CD4-positive, alpha-beta T cell treated with Interleukin-10 for 1 hour (primary cell): ENCODE results near the gene MFSD12.
A peak's percentile ranks its signal among the peaks of the same experiment; 100 is the strongest.
"Not testable (repeated sequence)": the region's sequence is repeated elsewhere in the genome, so short reads cannot be mapped to it uniquely, and the experiment has no call there.

ENCODE experiments used
- DNase-seq: peaks from one replicate; pipeline ENCODE4 v3.0.0-alpha.2; 2020

Gene MFSD12

DNA sequence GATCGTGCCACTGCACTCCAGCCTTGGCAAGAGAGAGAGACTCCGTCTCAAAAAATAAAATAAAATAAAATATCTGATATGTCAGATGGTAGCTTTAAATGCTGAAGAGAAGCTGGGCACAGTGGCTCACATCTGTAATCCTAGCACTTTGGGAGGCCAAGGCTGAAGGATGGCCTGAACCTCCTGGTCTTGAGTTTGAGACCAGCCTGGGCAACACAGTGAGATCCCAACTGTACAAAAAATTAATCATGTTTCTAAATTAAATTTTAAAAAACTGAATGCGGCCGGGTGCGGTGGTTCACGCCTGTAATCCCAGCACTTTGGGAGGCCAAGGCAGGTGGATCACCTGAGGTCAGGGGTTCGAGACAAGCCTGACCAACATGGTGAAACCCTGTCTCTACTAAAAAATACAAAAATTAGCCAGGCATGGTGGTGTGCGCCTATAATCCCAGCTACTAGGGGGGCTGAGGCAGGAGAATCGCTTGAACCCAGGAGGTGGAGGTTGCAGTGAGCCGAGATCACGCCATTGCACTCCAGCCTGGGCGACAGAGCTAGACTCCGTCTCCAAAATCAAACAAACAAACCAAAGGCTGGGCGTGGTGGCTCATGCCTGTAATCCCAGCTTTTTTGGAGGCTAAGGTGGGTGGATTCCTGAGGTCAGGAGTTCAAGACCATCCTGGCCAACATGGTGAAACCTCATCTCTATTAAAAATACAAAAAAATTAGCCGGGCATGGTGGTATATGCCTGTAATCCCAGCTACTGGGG lies 26.8 kb upstream of the MFSD12 start:
- not testable (repeated sequence) for DNase-seq

DNA sequence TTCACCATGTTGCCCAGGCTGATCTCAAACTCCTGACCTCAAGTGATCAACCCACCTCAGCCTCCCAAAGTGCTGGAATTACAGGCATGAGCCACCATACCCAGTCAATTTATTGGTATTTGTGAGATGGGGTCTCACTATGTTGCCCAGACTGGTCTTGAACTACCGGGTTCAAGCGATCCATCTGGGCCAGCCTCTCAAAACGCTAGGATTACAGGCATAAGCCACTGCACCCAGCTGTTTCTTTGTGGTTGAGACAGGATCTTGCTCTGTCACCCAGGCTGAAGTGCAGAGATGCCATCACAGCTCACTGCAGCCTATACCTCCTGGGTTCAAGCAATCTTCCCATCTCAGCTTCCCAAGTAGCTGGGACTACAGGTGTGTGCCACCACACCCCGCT lies 24.4 kb upstream of the MFSD12 start:
- DNase-seq, result not testable (repeated sequence)

DNA sequence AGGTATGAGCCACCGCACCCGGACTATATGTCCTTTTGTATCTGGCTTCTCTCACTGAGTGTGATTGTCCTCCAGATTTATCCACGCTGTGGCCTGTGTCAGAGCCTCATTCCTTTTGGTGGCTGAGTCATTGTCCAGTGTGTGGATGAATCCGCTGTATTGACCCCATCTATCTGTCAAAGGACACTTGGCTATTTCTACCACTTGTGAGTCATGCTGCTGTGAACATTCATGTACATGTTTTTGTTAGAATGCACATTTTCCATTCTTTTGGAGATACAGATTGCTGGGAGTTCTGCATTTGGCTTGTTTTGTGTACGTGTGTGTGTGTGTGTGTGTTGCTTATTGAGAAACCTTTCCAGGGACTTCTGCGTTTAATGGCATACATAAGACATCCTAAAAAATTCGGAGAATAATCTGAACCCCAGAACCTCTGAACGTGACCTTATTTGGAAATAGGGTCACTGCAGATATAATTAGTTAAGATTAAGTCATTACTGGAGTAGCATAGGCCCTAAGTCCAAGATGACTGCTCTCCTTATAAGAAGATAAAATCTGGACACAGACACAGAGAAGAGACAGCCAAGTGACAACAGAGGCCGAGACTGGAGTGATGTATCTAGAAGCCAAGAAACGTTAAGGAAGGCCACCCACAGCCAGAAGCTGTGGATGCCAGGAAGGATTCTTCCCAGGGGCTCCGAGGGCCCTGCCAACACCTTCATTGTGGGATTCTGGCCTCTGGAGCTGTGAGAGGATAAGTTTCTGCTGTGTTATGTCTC lies 23.0 kb upstream of the MFSD12 start:
- DNase-seq, result no peak

DNA sequence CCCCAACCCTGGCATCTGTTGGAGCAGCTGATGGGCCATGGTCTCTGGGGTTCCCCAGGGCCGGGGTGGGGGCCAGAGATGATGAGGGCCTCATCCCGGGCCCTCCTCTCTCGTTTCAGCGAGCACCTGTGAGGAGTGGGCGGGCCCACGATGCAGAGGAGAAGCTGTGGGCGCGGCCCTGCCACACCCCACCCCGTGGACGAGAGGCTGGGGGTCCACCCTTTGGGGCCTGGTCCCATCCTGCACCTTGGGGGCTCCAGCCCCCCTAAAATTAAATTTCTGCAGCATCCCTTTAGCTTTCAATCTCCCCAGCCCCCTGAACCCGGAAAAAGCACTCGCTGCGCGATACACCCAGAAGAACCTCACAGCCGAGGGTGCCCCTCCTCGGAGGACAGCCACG lies 21.0 kb upstream of the MFSD12 start:
- no peak for DNase-seq

DNA sequence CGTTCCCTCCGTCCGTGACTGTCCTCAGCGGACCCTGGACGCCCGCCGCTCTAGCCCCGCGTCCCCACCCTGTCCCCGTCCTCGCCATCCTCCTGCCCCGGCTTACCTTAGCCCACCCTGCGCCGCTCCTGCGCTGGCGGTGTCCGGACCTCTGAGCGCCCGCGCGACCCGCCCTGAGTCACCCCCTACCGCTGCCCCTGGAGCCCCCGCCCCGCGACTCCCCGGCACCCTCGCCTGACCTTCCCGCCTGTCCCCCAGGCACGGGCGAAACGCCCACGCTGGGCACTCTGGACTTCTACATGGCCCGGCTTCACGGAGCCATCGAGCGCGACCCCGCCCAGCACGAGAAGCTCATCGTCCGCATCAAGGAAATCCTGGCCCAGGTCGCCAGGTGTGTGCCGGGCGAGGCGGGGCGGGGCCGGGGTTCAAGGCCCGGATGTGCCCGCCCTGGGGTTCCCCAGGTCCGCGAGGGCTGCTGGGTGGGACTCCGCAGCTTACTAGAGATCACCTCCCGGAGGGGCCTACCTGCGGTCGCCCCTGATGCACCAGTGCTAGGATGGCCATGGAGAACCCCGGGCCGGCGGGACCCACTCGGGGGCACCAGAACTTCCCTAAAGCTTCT lies 20.4 kb upstream of the MFSD12 start:
- DNase-seq, result no peak

DNA sequence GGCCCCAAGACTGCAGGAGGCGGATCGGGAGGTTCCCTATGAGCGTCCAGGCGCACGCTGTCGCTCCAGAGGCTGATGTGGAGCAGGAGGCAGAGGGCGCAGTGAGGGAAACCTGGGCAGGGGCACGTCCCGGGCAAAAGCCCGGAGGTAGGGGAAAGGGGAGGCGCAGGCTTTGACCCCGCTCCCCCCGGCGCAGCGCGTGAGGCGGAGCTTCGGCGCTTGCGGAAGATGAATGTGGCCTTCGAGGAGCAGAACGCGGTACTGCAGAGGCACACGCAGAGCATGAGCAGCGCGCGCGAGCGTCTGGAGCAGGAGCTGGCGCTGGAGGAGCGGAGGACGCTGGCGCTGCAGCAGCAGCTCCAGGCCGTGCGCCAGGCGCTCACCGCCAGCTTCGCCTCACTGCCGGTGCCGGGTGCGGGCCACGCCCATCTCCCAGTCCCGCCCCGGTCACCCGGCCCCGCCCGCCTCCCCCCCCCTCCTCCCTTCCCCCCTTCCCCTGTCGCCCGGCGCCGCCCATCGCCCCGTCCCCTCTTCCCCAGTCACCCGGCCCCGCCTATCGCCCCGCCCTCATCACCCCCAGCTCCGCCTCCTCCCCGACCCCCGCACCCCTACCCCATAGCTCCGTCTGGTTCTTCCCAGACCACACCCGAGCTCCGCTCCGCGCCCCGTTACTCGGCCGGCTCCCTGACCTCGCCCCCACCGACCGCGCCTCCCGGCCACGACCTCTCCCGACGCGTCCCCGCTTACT lies 19.5 kb upstream of the MFSD12 start:
- no peak for DNase-seq

DNA sequence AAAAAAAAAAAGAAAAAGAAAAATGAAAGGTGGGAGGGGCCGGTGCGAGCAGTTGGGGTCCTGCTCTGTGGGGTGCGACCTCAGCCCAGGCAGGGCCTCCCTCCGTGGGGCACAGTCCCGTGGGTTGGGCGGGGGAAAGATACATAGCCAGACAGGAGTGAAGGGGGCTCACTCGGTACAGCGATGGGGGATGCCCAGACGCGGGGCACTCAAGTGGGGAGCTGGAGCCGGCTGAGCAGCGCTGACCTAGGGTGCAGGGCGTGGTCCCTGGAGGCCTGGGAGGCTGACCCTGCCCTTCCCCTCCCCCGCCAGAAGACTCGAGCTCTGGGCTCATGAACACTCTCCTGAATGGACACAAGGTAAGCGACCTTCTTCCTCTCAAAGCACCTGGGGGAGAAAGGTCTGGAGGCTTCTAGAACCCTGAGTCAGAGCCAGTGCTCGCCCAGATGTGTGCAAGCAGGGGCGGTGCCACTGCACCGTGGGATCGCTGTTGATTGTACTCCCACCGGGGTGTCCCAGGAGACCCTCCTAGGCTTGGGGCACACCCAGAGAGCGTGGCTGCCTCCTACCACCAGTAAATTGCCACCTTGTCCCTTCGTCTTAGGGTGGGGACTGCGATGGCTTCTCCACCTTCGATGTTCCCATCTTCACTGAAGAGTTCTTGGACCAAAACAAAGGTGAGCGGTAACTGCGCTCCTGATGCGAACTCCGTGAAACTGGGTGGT lies 18.7 kb upstream of the MFSD12 start:
- no peak for DNase-seq

DNA sequence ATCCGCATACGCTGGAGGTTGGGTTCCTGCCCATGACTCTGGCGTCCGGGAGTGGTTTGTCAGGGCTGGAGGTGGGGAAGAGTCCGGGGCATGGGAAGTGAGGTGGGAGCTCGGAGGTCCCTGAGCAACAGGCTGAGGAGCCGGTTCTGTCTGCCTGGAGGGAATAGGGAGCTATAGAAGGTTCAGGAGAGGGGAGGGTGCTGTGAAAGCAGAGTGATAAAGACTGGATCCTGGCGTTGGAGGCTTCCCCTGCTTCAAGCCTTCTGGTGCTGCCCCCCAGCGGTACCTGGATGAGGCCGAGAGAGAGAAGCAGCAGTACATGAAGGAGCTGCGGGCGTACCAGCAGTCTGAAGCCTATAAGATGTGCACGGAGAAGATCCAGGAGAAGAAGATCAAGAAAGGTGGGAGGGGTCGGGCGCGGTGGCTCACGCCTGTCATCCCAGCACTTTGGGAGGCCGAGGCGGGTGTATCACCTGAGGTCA lies 17.9 kb upstream of the MFSD12 start:
- peak; percentile 31 for DNase-seq

DNA sequence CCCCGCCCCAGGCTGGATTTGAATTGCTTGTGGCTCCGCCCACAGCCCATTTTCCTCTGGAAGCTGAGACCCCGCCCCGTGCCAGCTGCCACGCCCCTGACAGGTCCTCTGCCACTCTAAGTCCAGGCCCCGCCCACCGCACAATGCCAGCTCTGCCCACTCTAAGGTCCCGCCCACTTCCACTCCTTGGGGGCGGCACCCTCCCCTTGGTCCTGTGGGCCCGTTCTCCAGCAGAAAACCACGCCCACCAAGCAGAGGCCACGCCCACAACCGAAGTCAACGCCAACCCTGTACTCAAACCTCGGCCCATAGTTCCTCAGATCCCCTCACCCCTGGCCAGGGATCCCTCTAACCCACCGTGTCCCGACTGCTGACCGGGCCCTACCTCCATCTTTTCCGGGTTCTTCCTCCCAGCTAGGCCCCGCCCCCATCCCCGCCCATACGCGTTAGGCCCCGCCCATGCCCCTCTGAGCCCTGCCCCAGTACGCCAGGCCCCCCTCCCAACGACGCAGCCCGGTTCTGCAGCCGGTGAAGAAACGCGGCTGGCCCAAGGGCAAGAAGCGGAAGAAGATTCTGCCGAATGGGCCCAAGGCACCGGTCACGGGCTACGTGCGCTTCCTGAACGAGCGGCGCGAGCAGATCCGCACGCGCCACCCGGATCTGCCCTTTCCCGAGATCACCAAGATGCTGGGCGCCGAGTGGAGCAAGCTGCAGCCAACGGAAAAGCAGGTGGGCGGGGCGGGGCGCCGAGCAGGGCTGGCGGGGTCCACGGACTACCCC lies 16.7 kb upstream of the MFSD12 start:
- DNase-seq, result peak; percentile 88

DNA sequence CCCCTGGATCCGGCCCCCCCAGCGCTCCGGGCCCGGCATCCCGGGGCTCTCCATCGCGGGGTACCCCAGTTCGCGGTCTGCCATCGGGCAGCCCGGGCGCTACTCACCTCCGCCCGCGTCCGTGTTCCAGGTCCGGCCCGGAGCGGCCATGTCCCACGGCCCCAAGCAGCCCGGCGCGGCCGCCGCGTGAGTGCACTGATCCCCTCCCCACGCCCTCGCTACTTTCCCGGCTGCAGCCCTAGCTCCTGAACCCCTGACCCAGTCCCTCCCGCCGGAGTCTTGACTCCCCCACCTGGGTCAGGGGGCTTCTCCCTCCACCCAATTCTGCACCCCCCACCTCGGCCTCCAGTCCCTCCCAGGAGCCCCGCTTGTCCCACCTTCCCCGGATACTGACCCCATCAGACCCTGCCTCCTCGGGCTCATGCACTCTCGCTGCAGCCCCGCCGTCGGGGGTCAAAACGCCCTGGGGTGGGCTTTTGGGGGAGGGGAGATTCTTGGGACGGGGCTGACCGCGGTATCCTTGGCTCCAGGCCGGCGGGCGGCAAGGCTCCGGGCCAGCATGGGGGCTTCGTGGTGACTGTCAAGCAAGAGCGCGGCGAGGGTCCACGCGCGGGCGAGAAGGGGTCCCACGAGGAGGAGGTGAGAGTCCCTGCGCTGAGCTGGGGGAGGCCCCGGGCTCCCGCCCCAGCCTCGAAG lies 15.9 kb upstream of the MFSD12 start:
- no peak for DNase-seq

DNA sequence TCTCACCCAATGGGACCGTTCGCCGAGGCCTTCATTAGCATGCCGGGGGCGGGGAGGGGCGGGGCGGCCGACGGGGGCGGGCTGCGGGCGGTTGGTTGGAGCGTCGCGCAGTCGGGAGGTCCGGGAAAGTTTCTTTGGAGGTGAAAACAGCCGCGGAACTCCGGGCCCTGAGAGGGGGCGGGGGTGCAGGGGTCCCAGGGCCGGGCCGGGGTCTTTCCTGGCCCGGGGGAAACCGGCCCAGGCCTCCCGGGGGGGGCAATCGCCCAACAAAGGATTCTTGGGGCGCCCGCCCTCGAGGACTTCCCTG lies 15.4 kb upstream of the MFSD12 start, which contains the start of gene HMG20B:
Gene HMG20B, plus strand, starts transcription at position 90 of the 307 bp plus-strand sequence. CDS start 366 bp downstream, outside the sequence.
- DNase-seq, result no peak

DNA sequence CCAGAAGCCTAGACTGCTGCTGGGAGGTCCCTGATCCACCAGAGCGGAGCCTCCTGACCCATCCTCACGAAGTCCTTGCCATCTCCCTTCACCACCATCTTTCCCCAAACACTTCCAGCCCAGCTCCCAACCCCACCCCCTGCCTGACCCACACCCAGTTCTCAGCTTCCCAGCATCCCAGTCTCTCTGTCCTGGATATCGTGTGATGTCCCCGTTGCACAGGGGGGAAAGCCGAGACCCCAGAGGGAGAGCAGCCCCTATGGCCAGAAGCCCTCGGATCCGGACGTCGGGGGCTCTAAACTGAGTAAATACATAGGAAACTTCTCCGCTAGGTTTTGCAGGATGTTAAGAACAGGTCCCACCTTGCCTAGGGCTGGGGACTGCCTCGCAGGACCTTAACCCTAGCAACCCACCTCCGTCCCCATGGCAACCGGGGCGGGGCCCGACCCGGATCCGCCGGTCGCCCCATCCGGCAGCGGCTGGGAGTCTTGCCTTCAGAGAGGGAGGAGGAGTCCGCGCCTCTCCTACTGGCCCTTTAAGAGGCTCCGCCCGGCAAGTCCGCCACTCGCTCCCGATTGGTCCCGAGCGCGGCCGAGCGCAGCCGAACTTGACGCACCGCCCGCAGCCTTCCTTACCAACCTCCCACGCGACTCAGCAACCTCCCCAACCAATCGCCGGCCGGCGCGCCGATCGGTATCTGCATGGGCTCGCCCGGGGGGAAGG lies 14.9 kb upstream of the MFSD12 start:
- DNase-seq, result peak; percentile 99

DNA sequence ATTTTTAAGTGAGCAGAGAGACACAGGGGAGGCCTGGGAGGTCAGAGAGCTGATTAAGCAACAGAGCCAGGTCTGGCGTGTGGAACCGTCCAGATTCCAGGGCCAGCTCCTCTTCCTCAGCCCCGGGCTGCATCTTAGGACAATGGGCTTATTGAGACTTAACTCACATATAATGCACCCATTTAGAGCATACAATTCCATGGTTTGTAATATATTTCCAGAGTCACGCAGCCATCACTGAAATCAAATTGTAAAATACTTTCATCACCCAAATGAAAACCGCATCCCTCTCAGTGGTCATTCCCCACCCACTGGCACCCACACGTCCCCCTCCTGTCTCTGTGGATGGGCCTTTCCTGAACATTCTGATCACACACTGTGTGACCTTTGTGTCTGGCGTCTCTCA lies 13.2 kb upstream of the MFSD12 start:
- DNase-seq, result no peak

DNA sequence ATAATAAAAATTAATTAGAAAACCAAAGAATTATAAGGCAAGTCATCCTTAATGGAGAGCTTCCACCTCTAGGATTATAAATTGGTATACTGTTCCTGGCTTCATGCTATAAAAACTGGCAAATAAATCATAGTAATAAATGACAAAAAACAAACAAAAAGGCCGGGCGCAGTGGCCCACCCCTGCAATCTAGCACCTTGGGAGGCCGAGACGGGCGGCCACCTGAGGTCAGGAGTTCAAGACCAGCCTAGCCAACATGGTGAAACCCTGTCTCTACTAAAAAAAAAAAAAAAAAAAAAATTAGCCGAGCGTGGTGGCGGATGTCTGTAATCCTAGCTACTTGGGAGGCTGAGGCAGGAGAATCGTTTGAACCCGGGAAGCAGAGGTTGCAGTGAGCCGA lies 12.7 kb upstream of the MFSD12 start:
- not testable (repeated sequence) for DNase-seq

DNA sequence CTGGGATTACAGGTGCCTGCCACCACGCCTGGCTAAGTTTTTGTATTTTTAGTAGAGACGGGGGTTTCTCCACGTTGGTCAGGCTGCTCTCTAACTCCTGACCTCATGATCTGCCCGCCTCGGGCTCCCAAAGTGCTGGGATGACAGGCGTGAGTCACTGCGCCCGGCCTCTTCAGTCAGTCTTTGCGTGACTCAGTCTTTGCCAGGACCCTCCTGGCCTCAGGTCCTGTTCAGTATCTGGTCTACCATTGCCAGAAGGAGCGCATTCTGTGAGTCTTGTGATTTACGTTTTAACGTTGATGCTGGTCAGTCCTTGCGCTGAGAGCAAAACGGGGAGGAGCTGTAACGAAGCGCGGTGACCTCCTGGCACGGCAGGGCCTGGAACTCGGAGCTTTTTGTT lies 7.8 kb upstream of the MFSD12 start:
- DNase-seq, result no peak

DNA sequence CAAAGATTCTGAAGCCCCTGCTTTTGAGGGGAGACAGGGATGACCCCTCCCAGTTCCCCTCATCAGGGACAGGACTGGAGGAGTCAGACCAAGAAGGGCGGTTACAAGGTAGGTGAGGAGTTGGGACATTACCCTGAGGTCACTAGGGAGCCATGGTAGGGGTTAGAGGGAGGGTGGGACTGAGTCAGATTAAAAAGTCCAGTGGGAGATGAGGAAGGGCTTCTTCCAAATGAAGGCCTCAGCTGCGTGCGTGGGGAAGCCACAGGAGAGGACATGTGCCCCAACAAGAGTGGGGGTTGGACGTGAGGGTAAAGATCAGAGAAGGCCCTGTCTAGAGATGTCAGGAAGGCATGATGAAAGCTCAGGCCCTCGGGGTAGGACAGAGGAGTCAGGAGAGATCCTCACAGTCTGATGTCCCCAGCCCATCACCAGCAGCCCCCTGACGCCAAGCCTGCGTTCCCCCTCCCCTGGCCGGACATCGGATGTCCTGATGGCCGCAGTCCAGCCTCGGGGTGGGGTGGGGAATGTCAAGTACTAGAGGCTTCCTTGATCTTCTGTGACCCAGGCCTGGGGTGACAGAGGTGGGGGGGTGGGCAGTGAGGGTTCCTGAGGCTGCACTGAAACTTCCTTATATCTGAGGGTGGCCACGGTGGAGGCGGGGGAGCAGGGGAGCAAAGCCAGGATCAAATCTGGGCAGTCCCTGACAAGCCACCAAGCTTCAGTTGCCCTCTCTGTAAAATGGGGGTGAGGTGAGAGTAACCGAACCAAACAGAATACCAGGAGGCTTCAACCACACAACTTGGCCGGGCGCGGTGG lies 6.5 kb upstream of the MFSD12 start:
- DNase-seq, result no peak

DNA sequence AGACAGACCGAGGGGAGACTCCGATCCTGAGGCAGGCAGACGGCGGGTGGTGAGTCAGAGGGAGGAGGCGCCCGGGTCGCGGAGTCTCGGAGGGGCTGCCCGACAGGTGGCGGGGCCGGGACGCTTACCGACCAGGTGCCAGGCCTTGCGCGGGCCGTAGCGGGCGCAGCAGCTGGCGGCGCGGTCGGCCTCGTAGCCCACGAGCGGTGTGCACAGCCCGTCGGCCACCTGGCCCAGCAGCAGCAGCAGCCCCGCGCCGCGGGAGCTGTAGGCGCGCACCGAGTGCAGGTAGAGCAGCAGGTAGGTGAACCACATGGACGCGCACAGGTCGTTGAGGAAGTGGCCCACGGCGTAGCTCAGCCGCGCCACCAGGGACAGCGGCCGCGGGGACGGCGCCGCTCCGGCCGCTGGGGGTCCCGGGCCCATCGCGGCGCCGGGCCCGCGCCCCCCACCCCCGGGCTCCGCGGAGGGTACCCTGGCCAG lies 367 bp downstream of the MFSD12 start:
- DNase-seq, result peak; percentile 55

DNA sequence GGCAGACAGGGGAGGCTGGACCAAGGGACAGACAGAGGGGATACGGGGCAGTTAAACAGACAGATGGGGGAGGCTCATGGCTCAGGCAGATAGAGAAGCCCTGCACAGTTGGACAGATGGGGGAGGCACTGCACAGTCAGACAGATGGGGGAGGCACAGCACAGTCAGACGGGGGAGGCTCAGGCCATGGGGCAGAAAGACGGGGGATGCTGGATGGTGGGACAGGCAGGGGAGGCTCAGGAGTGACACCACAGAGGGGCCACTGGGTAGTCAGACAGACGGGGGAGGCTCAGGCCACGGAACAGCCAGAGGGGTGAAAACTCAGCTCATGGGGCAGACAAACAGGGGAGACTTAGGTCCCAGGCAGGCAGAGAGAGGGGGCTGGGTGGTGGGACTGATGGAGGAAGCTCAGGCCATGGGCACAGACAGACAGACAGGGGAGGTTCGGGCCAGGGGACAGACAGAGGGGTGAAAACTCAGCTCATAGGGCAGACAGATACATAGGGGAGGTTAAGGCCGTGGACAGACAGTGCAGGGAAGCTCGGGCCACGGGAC lies 886 bp downstream of the MFSD12 start:
- DNase-seq, result no peak
